Esophagus squamous epithelium (tissue), 4 donors: ENCODE measurements around the gene RASEF.

Source experiments
- CTCF ChIP-seq, 6 experiments: fragments of 450-650 bp in 4 of 6; fragments of 200-600 bp in 2 of 6; sonication (generic) in 2 of 6; IDR thresholded peaks; one replicate each; pipeline ENCODE4 v1.5.1; 2016 to 2019; ENCODE audit warnings: antibody characterized with exemption in 6 of 6, mild to moderate bottlenecking in 4 of 6, moderate library complexity in 4 of 6
- POLR2A ChIP-seq, 4 donors: fragments of 450-650 bp; IDR thresholded peaks; one replicate each; pipeline ENCODE4 v1.6.1; 2017; ENCODE audit warnings: antibody characterized with exemption in 4 of 4, mild to moderate bottlenecking in 4 of 4, moderate library complexity in 3 of 4

- TF ChIP-seq POLR2A (IDR thresholded peaks at IDR 0.05) (no peak), CTCF (IDR thresholded peaks at IDR 0.05) (no peak)
Measured at GRCh38 chr9:83069651-83070050, 6.7 kb upstream of the RASEF start.
